ENCODE results near the gene AP1G2.

The AP1G2 gene

GRCh38 chr14:23521785-23522640 is 45.6 kb downstream of the AP1G2 start:
- in situ Hi-C loops (cut with HindIII; ENCODE audit: low sequenced_read_pairs), result no loop called here

- in situ Hi-C loops (cut with HindIII; ENCODE audit: low sequenced_read_pairs), result no loop called here
Measured at GRCh38 chr14:23520899-23521533, 46.6 kb downstream of the AP1G2 start.

- in situ Hi-C loops (cut with HindIII; ENCODE audit: low sequenced_read_pairs), result no loop called here
Measured at GRCh38 chr14:23518709-23519108, 48.9 kb downstream of the AP1G2 start.

GRCh38 chr14:23517650-23518326 is 49.8 kb downstream of the AP1G2 start:
- in situ Hi-C loops (cut with HindIII; ENCODE audit: low sequenced_read_pairs), result no loop called here

GRCh38 chr14:23514644-23514957 is 53.0 kb downstream of the AP1G2 start:
- in situ Hi-C loops (cut with HindIII; ENCODE audit: low sequenced_read_pairs), result no loop called here

- in situ Hi-C loops (cut with HindIII; ENCODE audit: low sequenced_read_pairs), result no loop called here
Measured at GRCh38 chr14:23513818-23514643, 53.6 kb downstream of the AP1G2 start.

GRCh38 chr14:23513005-23513817 is 54.4 kb downstream of the AP1G2 start:
- in situ Hi-C loops (cut with HindIII; ENCODE audit: low sequenced_read_pairs), result no loop called here

GRCh38 chr14:23512156-23512555 is 55.4 kb downstream of the AP1G2 start:
- in situ Hi-C loops (cut with HindIII; ENCODE audit: low sequenced_read_pairs), result no loop called here

Measured in endothelial cell of hepatic sinusoid (primary cell).